Panc1 (cell line): Measurements from ENCODE around the gene HEATR9.

Source experiments
- POLR2AphosphoS5 ChIP-seq: IDR thresholded peaks from 2 replicates; pipeline ENCODE4 v1.6.1; 2012; ENCODE audit warnings: mild to moderate bottlenecking, low read depth, low read length, moderate library complexity
- REST ChIP-seq, 2 experiments: IDR thresholded peaks; 2 replicates each; pipeline ENCODE4 v1.6.1; 2011 to 2012; ENCODE audit warnings: low read depth in 2 of 2, control low read depth in 1 of 2, low read length in 1 of 2, mild to moderate bottlenecking in 1 of 2, moderate library complexity in 1 of 2; ENCODE audit not compliant: insufficient read depth in 1 of 2
- SIN3A ChIP-seq: IDR thresholded peaks from 2 replicates; pipeline ENCODE4 v1.6.1; 2012; ENCODE audit warnings: low read depth, mild to moderate bottlenecking, low read length, moderate library complexity, borderline replicate concordance; ENCODE audit not compliant: insufficient read depth
- TF ChIP-seq, protein P1 (sequence below): fragments of 450-650 bp; IDR thresholded peaks from 2 replicates; pipeline ENCODE4 v1.5.1; 2017; ENCODE audit warnings: mild to moderate bottlenecking

GRCh38 chr17:35808240-35808961, 60.3 kb downstream of the HEATR9 start:
- TF ChIP-seq, protein P1, sequence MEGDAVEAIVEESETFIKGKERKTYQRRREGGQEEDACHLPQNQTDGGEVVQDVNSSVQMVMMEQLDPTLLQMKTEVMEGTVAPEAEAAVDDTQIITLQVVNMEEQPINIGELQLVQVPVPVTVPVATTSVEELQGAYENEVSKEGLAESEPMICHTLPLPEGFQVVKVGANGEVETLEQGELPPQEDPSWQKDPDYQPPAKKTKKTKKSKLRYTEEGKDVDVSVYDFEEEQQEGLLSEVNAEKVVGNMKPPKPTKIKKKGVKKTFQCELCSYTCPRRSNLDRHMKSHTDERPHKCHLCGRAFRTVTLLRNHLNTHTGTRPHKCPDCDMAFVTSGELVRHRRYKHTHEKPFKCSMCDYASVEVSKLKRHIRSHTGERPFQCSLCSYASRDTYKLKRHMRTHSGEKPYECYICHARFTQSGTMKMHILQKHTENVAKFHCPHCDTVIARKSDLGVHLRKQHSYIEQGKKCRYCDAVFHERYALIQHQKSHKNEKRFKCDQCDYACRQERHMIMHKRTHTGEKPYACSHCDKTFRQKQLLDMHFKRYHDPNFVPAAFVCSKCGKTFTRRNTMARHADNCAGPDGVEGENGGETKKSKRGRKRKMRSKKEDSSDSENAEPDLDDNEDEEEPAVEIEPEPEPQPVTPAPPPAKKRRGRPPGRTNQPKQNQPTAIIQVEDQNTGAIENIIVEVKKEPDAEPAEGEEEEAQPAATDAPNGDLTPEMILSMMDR, result no peak
- no peak for TF ChIP-seq SIN3A
- no peak for TF ChIP-seq POLR2AphosphoS5
- no peak for TF ChIP-seq REST (IDR thresholded peaks at IDR 0.05; ENCODE audit: insufficient read depth in 1 of 2, low read depth in 2 of 2, low read length in 1 of 2)
